ENCODE measurements around the gene TAGAP.

The TAGAP gene

GRCh38 chr6:159082039-159082815 is 37.4 kb upstream of the TAGAP start:
- no peaks in the 10 kb centered on the region for H3K4me1 ChIP-seq (ENCODE audit: control insufficient read depth, insufficient read depth, low read length)
- H3K4me3 ChIP-seq (ENCODE audit: low read length) = no peak overlapping the region
- H3K9ac ChIP-seq (ENCODE audit: low read length) = no peak overlapping the region
- H3K27ac ChIP-seq (ENCODE audit: low read depth, low read length) = no peak overlapping the region
- no peaks in the 10 kb centered on the region for H3K36me3 ChIP-seq (ENCODE audit: control insufficient read depth, insufficient read depth, low read length)
- no peaks in the 10 kb centered on the region for H3K27me3 ChIP-seq (ENCODE audit: control insufficient read depth, insufficient read depth, low read length)

GRCh38 chr6:159080217-159080976 is 35.6 kb upstream of the TAGAP start:
- H3K27me3 ChIP-seq (ENCODE audit: control insufficient read depth, insufficient read depth, low read length) = no peaks in the 10 kb centered on the region
- no peak overlapping the region for H3K9ac ChIP-seq (ENCODE audit: low read length)
- no peaks in the 10 kb centered on the region for H3K4me1 ChIP-seq (ENCODE audit: control insufficient read depth, insufficient read depth, low read length)
- no peak overlapping the region for H3K4me3 ChIP-seq (ENCODE audit: low read length)
- no peak overlapping the region for H3K27ac ChIP-seq (ENCODE audit: low read depth, low read length)
- no peaks in the 10 kb centered on the region for H3K36me3 ChIP-seq (ENCODE audit: control insufficient read depth, insufficient read depth, low read length)

- Histone ChIP-seq H3K9ac (ENCODE audit: low read length) (no peak overlapping the region), H3K27me3 (ENCODE audit: control insufficient read depth, insufficient read depth, low read length) (no peaks in the 10 kb centered on the region), H3K36me3 (ENCODE audit: control insufficient read depth, insufficient read depth, low read length) (no peaks in the 10 kb centered on the region), H3K27ac (ENCODE audit: low read depth, low read length) (no peak overlapping the region), H3K4me1 (ENCODE audit: control insufficient read depth, insufficient read depth, low read length) (no peaks in the 10 kb centered on the region), H3K4me3 (ENCODE audit: low read length) (no peak overlapping the region)
These were observed 34.6 kb upstream of the TAGAP start for GRCh38 chr6:159079367-159079766.

GRCh38 chr6:159077123-159077522 is 32.3 kb upstream of the TAGAP start:
- Histone ChIP-seq H3K36me3 (ENCODE audit: control insufficient read depth, insufficient read depth, low read length) (no peaks in the 10 kb centered on the region), H3K4me1 (ENCODE audit: control insufficient read depth, insufficient read depth, low read length) (no peaks in the 10 kb centered on the region), H3K27ac (ENCODE audit: low read depth, low read length) (no peak overlapping the region), H3K9ac (ENCODE audit: low read length) (no peak overlapping the region), H3K4me3 (ENCODE audit: low read length) (no peak overlapping the region), H3K27me3 (ENCODE audit: control insufficient read depth, insufficient read depth, low read length) (no peaks in the 10 kb centered on the region)

GRCh38 chr6:159075506-159076228 is 30.9 kb upstream of the TAGAP start:
- H3K27me3 ChIP-seq (ENCODE audit: control insufficient read depth, insufficient read depth, low read length) = no peaks in the 10 kb centered on the region

GRCh38 chr6:159074876-159075275 is 30.1 kb upstream of the TAGAP start:
- no peaks in the 10 kb centered on the region for H3K27me3 ChIP-seq (ENCODE audit: control insufficient read depth, insufficient read depth, low read length)
- no peak overlapping the region for H3K9ac ChIP-seq (ENCODE audit: low read length)
- no peak overlapping the region for H3K4me3 ChIP-seq (ENCODE audit: low read length)
- H3K27ac ChIP-seq (ENCODE audit: low read depth, low read length) = no peak overlapping the region
- no peaks in the 10 kb centered on the region for H3K36me3 ChIP-seq (ENCODE audit: control insufficient read depth, insufficient read depth, low read length)
- no peaks in the 10 kb centered on the region for H3K4me1 ChIP-seq (ENCODE audit: control insufficient read depth, insufficient read depth, low read length)

More at GRCh38 chr6:159075506-159076228, 30.9 kb upstream of the TAGAP start:
- H3K4me3 ChIP-seq (ENCODE audit: low read length) = no peak overlapping the region
- no peaks in the 10 kb centered on the region for H3K4me1 ChIP-seq (ENCODE audit: control insufficient read depth, insufficient read depth, low read length)
- H3K27ac ChIP-seq (ENCODE audit: low read depth, low read length) = no peak overlapping the region
- H3K36me3 ChIP-seq (ENCODE audit: control insufficient read depth, insufficient read depth, low read length) = no peaks in the 10 kb centered on the region
- H3K9ac ChIP-seq (ENCODE audit: low read length) = no peak overlapping the region

- no peaks in the 10 kb centered on the region for H3K27me3 ChIP-seq (ENCODE audit: control insufficient read depth, insufficient read depth, low read length)
- no peaks in the 10 kb centered on the region for H3K4me1 ChIP-seq (ENCODE audit: control insufficient read depth, insufficient read depth, low read length)
- no peak overlapping the region for H3K4me3 ChIP-seq (ENCODE audit: low read length)
- no peak overlapping the region for H3K27ac ChIP-seq (ENCODE audit: low read depth, low read length)
- H3K36me3 ChIP-seq (ENCODE audit: control insufficient read depth, insufficient read depth, low read length) = no peaks in the 10 kb centered on the region
- H3K9ac ChIP-seq (ENCODE audit: low read length) = no peak overlapping the region
These were observed 29.4 kb upstream of the TAGAP start for GRCh38 chr6:159074120-159074684.

- Histone ChIP-seq H3K4me3 (ENCODE audit: low read length) (no peak overlapping the region), H3K27me3 (ENCODE audit: control insufficient read depth, insufficient read depth, low read length) (no peaks in the 10 kb centered on the region), H3K9ac (ENCODE audit: low read length) (no peak overlapping the region), H3K36me3 (ENCODE audit: control insufficient read depth, insufficient read depth, low read length) (no peaks in the 10 kb centered on the region), H3K27ac (ENCODE audit: low read depth, low read length) (no peak overlapping the region), H3K4me1 (ENCODE audit: control insufficient read depth, insufficient read depth, low read length) (no peaks in the 10 kb centered on the region)
These were observed 27.3 kb upstream of the TAGAP start for GRCh38 chr6:159071843-159072769.

GRCh38 chr6:159068904-159069578 is 24.2 kb upstream of the TAGAP start:
- Histone ChIP-seq H3K27ac (ENCODE audit: low read depth, low read length) (no peak overlapping the region), H3K9ac (ENCODE audit: low read length) (no peak overlapping the region)

GRCh38 chr6:159067334-159067733 is 22.5 kb upstream of the TAGAP start:
- Histone ChIP-seq H3K36me3 (ENCODE audit: control insufficient read depth, insufficient read depth, low read length) (no peaks in the 10 kb centered on the region), H3K4me3 (ENCODE audit: low read length) (no peak overlapping the region), H3K27me3 (ENCODE audit: control insufficient read depth, insufficient read depth, low read length) (no peaks in the 10 kb centered on the region), H3K27ac (ENCODE audit: low read depth, low read length) (no peak overlapping the region), H3K4me1 (ENCODE audit: control insufficient read depth, insufficient read depth, low read length) (no peaks in the 10 kb centered on the region), H3K9ac (ENCODE audit: low read length) (no peak overlapping the region)

More at GRCh38 chr6:159068904-159069578, 24.2 kb upstream of the TAGAP start:
- H3K36me3 ChIP-seq (ENCODE audit: control insufficient read depth, insufficient read depth, low read length) = no peaks in the 10 kb centered on the region
- no peak overlapping the region for H3K4me3 ChIP-seq (ENCODE audit: low read length)
- no peaks in the 10 kb centered on the region for H3K27me3 ChIP-seq (ENCODE audit: control insufficient read depth, insufficient read depth, low read length)
- H3K4me1 ChIP-seq (ENCODE audit: control insufficient read depth, insufficient read depth, low read length) = no peaks in the 10 kb centered on the region

GRCh38 chr6:159066483-159066882 is 21.7 kb upstream of the TAGAP start:
- no peak overlapping the region for H3K27ac ChIP-seq (ENCODE audit: low read depth, low read length)
- no peaks in the 10 kb centered on the region for H3K27me3 ChIP-seq (ENCODE audit: control insufficient read depth, insufficient read depth, low read length)
- H3K36me3 ChIP-seq (ENCODE audit: control insufficient read depth, insufficient read depth, low read length) = no peaks in the 10 kb centered on the region
- H3K4me3 ChIP-seq (ENCODE audit: low read length) = no peak overlapping the region
- no peaks in the 10 kb centered on the region for H3K4me1 ChIP-seq (ENCODE audit: control insufficient read depth, insufficient read depth, low read length)
- no peak overlapping the region for H3K9ac ChIP-seq (ENCODE audit: low read length)

All from rectal smooth muscle tissue (tissue), 1 donor.